Measurements from ENCODE around the gene CAMK2B. TPM values are rescaled to one million over a fixed set of nuclear protein-coding genes. Genes with fewer than 3 reads are reported as not detected.

The CAMK2B gene
- total and polyA plus RNA-seq, 7 donors: 0.23 to 3.2 (median 1.5) TPM; not detected in 1

DNA sequence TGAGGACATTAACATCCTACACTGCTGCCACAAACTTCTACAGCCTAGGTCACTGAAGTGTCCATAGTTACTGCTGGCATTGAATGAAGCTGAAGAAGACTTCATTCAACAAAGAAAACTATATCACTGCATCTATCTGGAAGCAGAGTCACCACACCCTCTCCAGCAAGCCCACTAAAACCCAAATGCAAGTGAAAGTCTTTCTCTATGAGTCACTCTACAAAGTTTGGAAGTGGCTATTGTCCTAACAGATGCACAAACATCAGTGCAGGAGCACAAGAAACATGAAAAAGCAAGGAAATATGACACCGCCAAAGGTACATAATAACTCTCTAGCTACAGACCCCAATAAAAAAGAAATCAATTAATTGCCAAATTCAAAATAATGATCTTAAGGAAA is 43.5 kb upstream of the CAMK2B start:
- H3K27me3 ChIP-seq: peaks cover 0 to 9% (median 3%) of the 10 kb centered on the region in 3 donors

DNA sequence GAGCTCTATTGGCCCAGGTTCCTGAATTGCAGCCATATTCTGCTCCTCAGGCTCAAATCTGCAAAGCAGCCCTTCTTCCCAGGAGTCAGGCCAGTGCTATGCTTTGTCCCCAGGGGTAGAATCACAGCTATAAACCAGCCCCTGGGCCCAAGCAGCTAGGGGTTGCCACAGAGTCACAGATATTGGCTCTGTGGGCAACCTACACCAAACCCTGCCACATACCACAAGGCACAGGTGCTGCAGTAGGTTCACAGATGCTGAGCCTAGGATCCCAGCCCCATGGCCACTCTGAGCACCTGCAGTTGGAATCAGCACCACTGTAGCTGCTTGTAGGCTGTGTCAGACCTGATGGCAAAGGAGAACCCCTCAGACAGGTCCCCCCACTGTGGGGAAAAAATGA is 43.1 kb upstream of the CAMK2B start:
- intact Hi-C loops (cut with DNase I): no loop called here
- Histone ChIP-seq H3K36me3 (no peaks in the 10 kb centered on the region), H3K4me3 (no peak overlapping the region), H3K9me3 (no peaks in the 10 kb centered on the region), H3K27ac (no peak overlapping the region), H3K27me3 (peaks cover 0 to 9% (median 3%) of the 10 kb centered on the region in 3 donors), H3K4me1 (no peaks in the 10 kb centered on the region)
- DNase-seq: no peak
- no peak for TF ChIP-seq POLR2A (IDR thresholded peaks at IDR 0.05)
- TF ChIP-seq, protein P1, sequence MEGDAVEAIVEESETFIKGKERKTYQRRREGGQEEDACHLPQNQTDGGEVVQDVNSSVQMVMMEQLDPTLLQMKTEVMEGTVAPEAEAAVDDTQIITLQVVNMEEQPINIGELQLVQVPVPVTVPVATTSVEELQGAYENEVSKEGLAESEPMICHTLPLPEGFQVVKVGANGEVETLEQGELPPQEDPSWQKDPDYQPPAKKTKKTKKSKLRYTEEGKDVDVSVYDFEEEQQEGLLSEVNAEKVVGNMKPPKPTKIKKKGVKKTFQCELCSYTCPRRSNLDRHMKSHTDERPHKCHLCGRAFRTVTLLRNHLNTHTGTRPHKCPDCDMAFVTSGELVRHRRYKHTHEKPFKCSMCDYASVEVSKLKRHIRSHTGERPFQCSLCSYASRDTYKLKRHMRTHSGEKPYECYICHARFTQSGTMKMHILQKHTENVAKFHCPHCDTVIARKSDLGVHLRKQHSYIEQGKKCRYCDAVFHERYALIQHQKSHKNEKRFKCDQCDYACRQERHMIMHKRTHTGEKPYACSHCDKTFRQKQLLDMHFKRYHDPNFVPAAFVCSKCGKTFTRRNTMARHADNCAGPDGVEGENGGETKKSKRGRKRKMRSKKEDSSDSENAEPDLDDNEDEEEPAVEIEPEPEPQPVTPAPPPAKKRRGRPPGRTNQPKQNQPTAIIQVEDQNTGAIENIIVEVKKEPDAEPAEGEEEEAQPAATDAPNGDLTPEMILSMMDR (IDR thresholded peaks at IDR 0.05): no peak
- TF ChIP-seq EP300 (IDR thresholded peaks at IDR 0.05): no peak
- no peak for TF ChIP-seq POLR2AphosphoS5 (IDR thresholded peaks at IDR 0.05)

More for the DNA sequence above, 43.5 kb upstream of the CAMK2B start:
- Histone ChIP-seq H3K9me3 (no peaks in the 10 kb centered on the region), H3K4me1 (no peaks in the 10 kb centered on the region), H3K36me3 (no peaks in the 10 kb centered on the region), H3K4me3 (no peak overlapping the region), H3K27ac (no peak overlapping the region)
- 94 to 100% methylated on average over 1 of the region's 1 CpG for WGBS, 2 donors
- intact Hi-C loops (cut with DNase I): no loop called here
- TF ChIP-seq POLR2AphosphoS5 (IDR thresholded peaks at IDR 0.05) (no peak), POLR2A (IDR thresholded peaks at IDR 0.05) (no peak), EP300 (IDR thresholded peaks at IDR 0.05) (no peak)
- TF ChIP-seq, protein P1 (IDR thresholded peaks at IDR 0.05): no peak
- DNase-seq: no peak

DNA sequence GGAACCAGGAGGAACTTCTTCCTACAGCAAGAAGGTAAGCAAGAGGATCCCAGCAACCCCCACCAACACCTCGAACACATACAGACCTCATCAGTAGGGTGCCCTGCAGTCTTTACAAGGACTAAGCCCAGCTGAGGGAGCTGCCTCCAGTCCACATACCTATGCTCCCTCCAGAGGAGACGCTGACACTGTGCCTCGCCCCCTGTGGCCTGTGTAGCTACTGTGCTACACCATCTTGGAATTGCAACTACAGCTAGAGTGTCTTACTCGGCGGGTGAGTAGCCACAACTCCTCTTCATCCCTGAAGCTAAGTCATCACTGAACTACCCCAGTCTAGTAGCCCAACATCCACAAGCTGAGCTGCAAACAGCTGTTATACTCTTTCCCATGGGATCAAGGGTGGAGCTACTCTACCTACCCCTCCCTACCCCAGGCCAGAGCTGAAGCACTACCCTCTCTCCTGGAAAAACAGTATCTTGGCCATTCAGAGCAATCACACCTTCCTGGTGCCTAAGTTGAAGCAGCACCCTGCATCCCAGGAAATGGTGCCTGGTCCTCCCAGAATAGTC is 42.2 kb upstream of the CAMK2B start:
- DNase-seq: no peak
- intact Hi-C loops (cut with DNase I): no loop called here
- H3K4me1 ChIP-seq: no peaks in the 10 kb centered on the region
- 87% methylated on average over 5 of the region's 5 CpGs for WGBS, 2 donors
- TF ChIP-seq EP300 (IDR thresholded peaks at IDR 0.05) (no peak), POLR2AphosphoS5 (IDR thresholded peaks at IDR 0.05) (no peak), POLR2A (IDR thresholded peaks at IDR 0.05) (no peak)
- TF ChIP-seq, protein P1 (IDR thresholded peaks at IDR 0.05): no peak
- no peaks in the 10 kb centered on the region for H3K9me3 ChIP-seq
- peaks cover 0 to 9% (median 3%) of the 10 kb centered on the region in 3 donors for H3K27me3 ChIP-seq
- H3K27ac ChIP-seq: no peak overlapping the region
- no peak overlapping the region for H3K4me3 ChIP-seq
- no peaks in the 10 kb centered on the region for H3K36me3 ChIP-seq

DNA sequence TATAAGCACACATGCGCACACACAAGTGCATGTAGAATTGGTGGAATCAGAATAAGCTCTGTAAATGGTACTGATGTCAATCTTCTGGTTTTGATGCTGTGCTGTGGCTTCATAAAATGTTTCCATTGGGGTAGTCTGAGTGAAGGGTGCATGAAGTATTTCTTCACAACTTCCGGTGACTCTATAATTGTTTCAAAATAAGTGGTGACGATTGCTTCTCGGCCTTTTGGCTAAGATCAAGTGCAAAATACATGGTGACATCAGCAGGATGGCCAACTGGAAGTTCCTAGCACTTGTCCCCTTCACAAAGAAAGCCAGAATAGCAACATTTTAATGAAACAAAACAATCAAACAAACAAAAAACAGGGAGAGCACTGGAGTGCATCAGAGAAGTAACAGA is 41.6 kb upstream of the CAMK2B start:
- H3K27me3 ChIP-seq: peaks cover 0 to 9% (median 3%) of the 10 kb centered on the region in 3 donors
- WGBS, 2 donors: 79 to 93% methylated on average over 4 of the region's 4 CpGs
- no peaks in the 10 kb centered on the region for H3K4me1 ChIP-seq
- no peak overlapping the region for H3K4me3 ChIP-seq
- no peak for TF ChIP-seq POLR2A (IDR thresholded peaks at IDR 0.05)
- TF ChIP-seq, protein P1 (IDR thresholded peaks at IDR 0.05): no peak
- no peak for TF ChIP-seq POLR2AphosphoS5 (IDR thresholded peaks at IDR 0.05)
- TF ChIP-seq EP300 (IDR thresholded peaks at IDR 0.05): no peak
- no peaks in the 10 kb centered on the region for H3K36me3 ChIP-seq
- H3K9me3 ChIP-seq: no peaks in the 10 kb centered on the region
- DNase-seq: no peak
- no peak overlapping the region for H3K27ac ChIP-seq
- intact Hi-C loops (cut with DNase I): no loop called here

DNA sequence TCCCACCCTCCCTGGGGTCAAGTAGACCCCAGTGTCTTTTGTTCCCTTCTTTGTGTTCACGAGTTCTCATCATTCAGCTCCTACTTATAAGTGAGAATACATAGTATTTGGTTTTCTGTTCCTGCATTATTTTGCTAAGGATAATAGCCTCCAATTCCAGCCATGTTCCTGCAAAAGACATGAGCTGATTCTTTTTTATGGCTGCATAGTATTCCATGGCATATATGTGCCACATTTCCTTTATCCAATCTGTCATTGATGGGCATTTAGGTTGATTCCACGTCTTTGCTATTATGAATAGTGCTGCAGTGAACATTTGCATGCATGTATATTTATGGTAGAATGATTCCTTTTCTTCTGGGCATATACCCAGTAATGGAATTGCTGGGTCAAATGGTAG is 28.3 kb upstream of the CAMK2B start:
- H3K27me3 ChIP-seq: no peaks in the 10 kb centered on the region
- intact Hi-C loops (cut with DNase I): no loop called here
- H3K4me3 ChIP-seq: no peak overlapping the region
- DNase-seq: no peak
- no peaks in the 10 kb centered on the region for H3K4me1 ChIP-seq
- no peak overlapping the region for H3K27ac ChIP-seq
- WGBS, 2 donors: 54 to 59% methylated on average over 2 of the region's 2 CpGs
- TF ChIP-seq POLR2A (IDR thresholded peaks at IDR 0.05) (no peak), POLR2AphosphoS5 (IDR thresholded peaks at IDR 0.05) (no peak), EP300 (IDR thresholded peaks at IDR 0.05) (no peak)
- TF ChIP-seq, protein P1 (IDR thresholded peaks at IDR 0.05): no peak
- H3K36me3 ChIP-seq: no peaks in the 10 kb centered on the region
- H3K9me3 ChIP-seq: peaks cover 0 to 3% (median 1%) of the 10 kb centered on the region in 4 donors

Measured in sigmoid colon (tissue), 7 donors.